Transverse colon (tissue), 4 donors: ENCODE results near the gene STK32B. TPM values are rescaled to one million over a fixed set of nuclear protein-coding genes. Genes with fewer than 3 reads are reported as not detected.

Source experiments
- DNase-seq: peaks from one replicate; pipeline ENCODE4 v3.0.0-alpha.2; 2019
- H3K27ac ChIP-seq, 4 donors: fragments of 200-600 bp; sonication (generic); 2 replicates each; pipeline ENCODE4 v1.5.1; 2016 to 2018; ENCODE audit warnings: inconsistent platforms in 4 of 4
- H3K27me3 ChIP-seq: fragments of 200-600 bp; sonication (generic); 2 replicates; pipeline ENCODE4 v1.5.1; 2017; ENCODE audit warnings: inconsistent platforms
- H3K36me3 ChIP-seq, 4 donors: fragments of 200-600 bp; sonication (generic); 2 replicates each; pipeline ENCODE4 v1.5.1; 2017 to 2019; ENCODE audit warnings: inconsistent platforms in 4 of 4
- H3K4me1 ChIP-seq, 4 donors: fragments of 200-600 bp; sonication (generic); 2 replicates each; pipeline ENCODE4 v1.5.1; 2017 to 2020; ENCODE audit warnings: inconsistent platforms in 4 of 4
- H3K4me3 ChIP-seq, 4 donors: fragments of 200-600 bp; sonication (generic); 1 replicate in 1 of 4; 2 replicates in 3 of 4; pipeline versions ENCODE4 v1.5.1 to v1.6.1; 2017 to 2019; ENCODE audit warnings: inconsistent platforms in 4 of 4
- H3K9me3 ChIP-seq, 2 donors: fragments of 200-600 bp; sonication (generic); 2 replicates each; pipeline ENCODE4 v1.5.1; 2017 to 2019; ENCODE audit warnings: inconsistent platforms in 2 of 2
- EP300 ChIP-seq: sonication (generic); formaldehyde crosslinking; IDR thresholded peaks from one replicate; pipeline ENCODE4 v1.6.1; 2017; ENCODE audit warnings: antibody characterized with exemption, low read depth
- POLR2A ChIP-seq: fragments of 450-650 bp; IDR thresholded peaks from one replicate; pipeline ENCODE4 v1.6.1; 2016; ENCODE audit warnings: antibody characterized with exemption, mild to moderate bottlenecking, moderate library complexity
- POLR2AphosphoS5 ChIP-seq, 3 donors: sonication (generic); formaldehyde crosslinking; IDR thresholded peaks; one replicate each; pipeline ENCODE4 v1.6.1; 2016; ENCODE audit warnings: antibody characterized with exemption in 3 of 3
- WGBS, 2 donors: methylation state at CpG; one replicate each; pipeline ENCODE4 v1.1.5; 2018; ENCODE audit warnings: low coverage in 1 of 2; 5-methylcytosine and 5-hydroxymethylcytosine counted together
- in situ Hi-C, 4 donors: fragments of 200-750 bp; cut with MboI; loops; one replicate each; pipeline versions ENCODE4 v1.15.0 to v1.15.1; 2017; ENCODE audit warnings: low sequenced_read_pairs in 3 of 4, low pct_ligation_motif_present in 1 of 4, low pct_unique_long_range_greater_than_20kb in 1 of 4
- intact Hi-C: fragments of 100-400 bp; cut with DNase I; formaldehyde crosslinking; loops from one replicate; pipeline ENCODE4 v1.15.1; 2023; ENCODE audit warnings: low total_unique reads
- total RNA-seq, 4 donors: library from RNA; depleted of rRNA; stranded (reverse); fragments of >200 nt; gene quantifications; one replicate each; pipeline ENCODE4 v1.1.0, GENCODE V29; 2016
- TF ChIP-seq, protein P1 (sequence below), 5 experiments: fragments of 200-600 bp in 3 of 5; fragments of 450-650 bp in 2 of 5; sonication (generic) in 3 of 5; IDR thresholded peaks; 1 replicate in 2 of 5; 2 replicates in 3 of 5; pipeline ENCODE4 v1.5.1; 2016 to 2017; ENCODE audit warnings: antibody characterized with exemption in 5 of 5, inconsistent platforms in 3 of 5, mild to moderate bottlenecking in 2 of 5, moderate library complexity in 1 of 5

Gene STK32B
- total RNA-seq, 4 donors from 2014 or later = 0.37 to 1.1 (median 0.64) TPM

DNA sequence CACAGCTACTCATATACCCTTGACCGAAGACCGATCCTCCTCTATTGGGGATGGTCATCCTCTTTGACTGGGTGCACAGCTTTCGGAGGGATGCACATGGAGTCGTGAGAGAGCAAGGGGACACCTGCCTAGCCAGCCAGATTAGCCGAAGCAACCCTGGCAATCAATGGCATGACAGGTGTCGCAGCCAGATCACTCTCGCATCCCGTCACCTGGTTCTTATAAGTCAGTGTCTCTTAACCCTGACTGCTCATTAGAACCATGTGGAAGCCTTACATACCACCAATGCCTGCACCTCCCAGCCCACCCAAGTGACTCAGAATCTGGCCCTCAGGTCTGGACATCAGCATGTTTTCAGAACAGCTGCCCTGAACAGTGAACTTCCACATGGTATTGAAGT lies 407.4 kb downstream of the STK32B start:
- 89% methylated on average over 7 of the region's 8 CpGs; no CpG with 5 or more reads in 1 of the 2 donors for WGBS, 2 donors
- no peaks in the 10 kb centered on the region for H3K9me3 ChIP-seq
- no peaks in the 10 kb centered on the region for H3K36me3 ChIP-seq
- TF ChIP-seq POLR2AphosphoS5 (IDR thresholded peaks at IDR 0.05) (no peak), EP300 (no peak), POLR2A (no peak)
- DNase-seq = no peak
- intact Hi-C loops = no loop called here
- no peak overlapping the region for H3K27ac ChIP-seq
- no peak overlapping the region for H3K4me3 ChIP-seq
- no peaks in the 10 kb centered on the region for H3K27me3 ChIP-seq
- in situ Hi-C loops = no loop called here
- H3K4me1 ChIP-seq = no peaks in the 10 kb centered on the region

DNA sequence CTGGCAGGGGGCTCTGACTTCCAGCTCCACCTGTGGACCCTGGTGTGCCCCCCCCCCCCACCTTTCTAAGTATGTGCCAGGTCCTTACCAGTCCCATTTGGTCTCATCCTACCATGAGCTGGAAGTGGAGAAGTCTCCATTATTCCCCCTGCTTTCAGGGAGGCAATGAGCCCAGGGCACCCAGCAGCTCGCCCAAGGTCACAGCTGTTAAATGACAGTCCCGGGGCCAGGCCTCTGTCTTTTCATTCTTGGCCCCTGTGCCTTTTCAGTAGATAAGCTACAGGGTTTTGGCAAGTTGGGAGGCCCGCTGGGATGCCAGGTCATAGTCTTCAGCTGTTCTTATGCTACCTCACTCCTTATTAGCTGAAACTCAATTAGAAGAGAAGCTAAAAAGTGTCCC lies 408.0 kb downstream of the STK32B start:
- in situ Hi-C loops (no loop called here), intact Hi-C loops (no loop called here)
- 87% methylated on average over 3 of the region's 3 CpGs; no CpG with 5 or more reads in 1 of the 2 donors for WGBS, 2 donors
- no peak overlapping the region for H3K4me3 ChIP-seq
- H3K9me3 ChIP-seq = no peaks in the 10 kb centered on the region
- no peak overlapping the region for H3K27ac ChIP-seq
- no peaks in the 10 kb centered on the region for H3K36me3 ChIP-seq
- no peaks in the 10 kb centered on the region for H3K27me3 ChIP-seq
- no peak for DNase-seq
- no peaks in the 10 kb centered on the region for H3K4me1 ChIP-seq
- TF ChIP-seq, protein P1, sequence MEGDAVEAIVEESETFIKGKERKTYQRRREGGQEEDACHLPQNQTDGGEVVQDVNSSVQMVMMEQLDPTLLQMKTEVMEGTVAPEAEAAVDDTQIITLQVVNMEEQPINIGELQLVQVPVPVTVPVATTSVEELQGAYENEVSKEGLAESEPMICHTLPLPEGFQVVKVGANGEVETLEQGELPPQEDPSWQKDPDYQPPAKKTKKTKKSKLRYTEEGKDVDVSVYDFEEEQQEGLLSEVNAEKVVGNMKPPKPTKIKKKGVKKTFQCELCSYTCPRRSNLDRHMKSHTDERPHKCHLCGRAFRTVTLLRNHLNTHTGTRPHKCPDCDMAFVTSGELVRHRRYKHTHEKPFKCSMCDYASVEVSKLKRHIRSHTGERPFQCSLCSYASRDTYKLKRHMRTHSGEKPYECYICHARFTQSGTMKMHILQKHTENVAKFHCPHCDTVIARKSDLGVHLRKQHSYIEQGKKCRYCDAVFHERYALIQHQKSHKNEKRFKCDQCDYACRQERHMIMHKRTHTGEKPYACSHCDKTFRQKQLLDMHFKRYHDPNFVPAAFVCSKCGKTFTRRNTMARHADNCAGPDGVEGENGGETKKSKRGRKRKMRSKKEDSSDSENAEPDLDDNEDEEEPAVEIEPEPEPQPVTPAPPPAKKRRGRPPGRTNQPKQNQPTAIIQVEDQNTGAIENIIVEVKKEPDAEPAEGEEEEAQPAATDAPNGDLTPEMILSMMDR (IDR thresholded peaks at IDR 0.05) = no peak
- no peak for TF ChIP-seq POLR2A
- no peak for TF ChIP-seq POLR2AphosphoS5 (IDR thresholded peaks at IDR 0.05)
- no peak for TF ChIP-seq EP300

DNA sequence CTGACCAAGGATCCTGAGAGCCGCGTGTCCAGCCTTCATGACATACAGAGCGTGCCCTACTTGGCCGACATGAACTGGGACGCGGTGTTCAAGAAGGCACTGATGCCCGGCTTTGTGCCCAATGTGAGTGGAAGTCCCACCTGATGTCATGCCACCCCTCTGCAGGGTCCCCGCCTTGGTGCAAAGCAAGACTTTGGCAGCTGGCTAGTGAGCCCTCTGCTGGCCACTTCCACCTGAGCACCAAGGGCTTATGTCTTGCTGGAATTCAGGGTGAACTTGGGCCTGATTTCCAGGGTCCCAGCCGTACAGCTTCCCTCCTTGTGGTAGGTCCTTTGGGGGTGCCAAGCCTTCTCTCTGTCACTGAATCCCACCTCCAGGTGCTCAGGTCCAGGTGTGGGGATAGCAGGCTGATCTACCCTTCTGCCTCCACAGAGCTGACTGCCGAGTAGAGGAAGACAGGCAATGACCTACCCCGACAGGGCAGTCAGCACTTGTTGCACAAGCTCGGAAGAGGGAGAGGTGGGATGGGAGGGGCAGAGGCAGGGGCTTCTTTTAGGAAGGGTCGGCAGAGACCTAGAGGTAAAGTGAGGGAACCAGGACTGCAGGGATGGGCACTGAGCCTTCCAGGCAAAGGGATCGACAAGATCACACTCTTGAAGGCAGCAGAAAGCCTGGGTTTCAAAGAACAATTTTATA lies 409.0 kb downstream of the STK32B start:
- DNase-seq = no peak
- Histone ChIP-seq H3K27ac (no peak overlapping the region), H3K4me3 (no peak overlapping the region), H3K27me3 (no peaks in the 10 kb centered on the region), H3K4me1 (no peaks in the 10 kb centered on the region), H3K36me3 (no peaks in the 10 kb centered on the region), H3K9me3 (no peaks in the 10 kb centered on the region)
- 67 to 76% methylated on average over 1 to 14 of the region's 14 CpGs for WGBS, 2 donors
- TF ChIP-seq, protein P1 (IDR thresholded peaks at IDR 0.05) = peak in 4 of 5 experiments; percentile 25 to 37 (median 31)
- no peak for TF ChIP-seq POLR2A
- intact Hi-C loops (no loop called here), in situ Hi-C loops (no loop called here)

DNA sequence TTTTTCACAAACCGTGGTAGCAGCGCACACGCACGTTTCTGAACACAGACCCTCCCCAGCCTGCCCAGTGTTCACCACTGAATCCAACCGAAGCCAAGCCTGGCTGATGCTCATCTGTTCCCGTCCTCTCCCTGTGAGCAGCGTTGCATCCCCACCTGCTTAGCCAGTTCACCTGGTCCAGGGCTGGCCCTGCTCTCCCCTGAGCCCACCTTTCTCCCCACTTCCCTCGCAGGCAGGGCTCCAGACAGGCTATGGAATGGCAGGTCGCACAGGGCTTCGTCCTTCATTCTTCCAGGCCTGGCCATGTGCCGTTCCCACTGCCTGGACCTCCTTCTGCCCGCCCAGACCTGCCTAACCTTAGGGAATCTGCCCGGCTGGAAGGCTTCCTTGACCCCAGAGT lies 410.2 kb downstream of the STK32B start:
- in situ Hi-C loops (no loop called here), intact Hi-C loops (no loop called here)
- H3K27me3 ChIP-seq = no peaks in the 10 kb centered on the region
- H3K4me1 ChIP-seq = no peaks in the 10 kb centered on the region
- no peaks in the 10 kb centered on the region for H3K9me3 ChIP-seq
- no peaks in the 10 kb centered on the region for H3K36me3 ChIP-seq
- no peak overlapping the region for H3K27ac ChIP-seq
- no peak overlapping the region for H3K4me3 ChIP-seq
- 86 to 89% methylated on average over 7 to 13 of the region's 13 CpGs for WGBS, 2 donors
- TF ChIP-seq POLR2AphosphoS5 (IDR thresholded peaks at IDR 0.05) = no peak
- TF ChIP-seq POLR2A = no peak
- no peak for TF ChIP-seq EP300
- TF ChIP-seq, protein P1 (IDR thresholded peaks at IDR 0.05) = no peak
- DNase-seq = no peak
